NAMALWA (cell line): Measurements from ENCODE around the gene PLA2R1.

Source experiments
- DNase-seq: peaks from one replicate; pipeline ENCODE4 v3.0.0-alpha.2; 2015; ENCODE audit warnings: low spot score

Gene PLA2R1

DNA sequence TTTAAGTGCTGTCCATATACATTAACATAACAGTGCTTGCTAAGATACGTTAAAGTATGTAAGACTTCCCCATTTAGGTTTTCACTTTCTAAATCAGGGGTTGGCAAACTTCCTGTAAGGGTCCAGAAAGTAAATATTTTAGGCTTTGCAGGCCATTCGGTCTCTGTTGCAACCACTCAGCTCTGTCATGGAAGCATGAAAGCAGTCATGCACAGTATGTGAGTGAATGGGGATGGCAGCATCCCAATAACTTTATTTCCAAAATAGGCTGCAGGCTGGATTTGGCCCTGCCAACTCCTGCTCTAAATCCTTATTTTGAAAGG, 128.7 kb downstream of the PLA2R1 start:
- DNase-seq = peak; percentile 76

- DNase-seq = peak; percentile 19
These were observed 129.2 kb downstream of the PLA2R1 start for GRCh38 chr2:159933040-159933726.

- no peak for DNase-seq
These were observed 135.7 kb downstream of the PLA2R1 start for GRCh38 chr2:159926695-159927094.

DNA sequence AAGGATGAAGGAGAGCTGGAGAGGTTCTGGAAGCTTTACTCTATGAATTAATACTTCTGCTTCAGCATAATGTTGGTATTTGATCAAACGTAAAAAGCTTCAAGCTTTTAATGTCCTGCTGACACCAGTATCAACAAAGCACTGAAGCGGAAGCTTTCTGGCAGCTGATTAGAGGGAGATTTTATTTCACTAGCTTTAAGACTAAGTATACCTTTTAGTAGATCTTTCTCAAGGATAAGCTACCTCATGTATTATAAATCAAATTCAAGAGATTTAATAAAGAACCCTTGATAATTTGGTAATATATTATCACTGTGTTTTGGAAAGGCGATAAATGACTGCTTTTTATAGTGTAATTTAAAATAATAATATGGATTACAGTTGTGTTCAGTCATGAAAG, 136.4 kb downstream of the PLA2R1 start:
- DNase-seq = no peak

DNA sequence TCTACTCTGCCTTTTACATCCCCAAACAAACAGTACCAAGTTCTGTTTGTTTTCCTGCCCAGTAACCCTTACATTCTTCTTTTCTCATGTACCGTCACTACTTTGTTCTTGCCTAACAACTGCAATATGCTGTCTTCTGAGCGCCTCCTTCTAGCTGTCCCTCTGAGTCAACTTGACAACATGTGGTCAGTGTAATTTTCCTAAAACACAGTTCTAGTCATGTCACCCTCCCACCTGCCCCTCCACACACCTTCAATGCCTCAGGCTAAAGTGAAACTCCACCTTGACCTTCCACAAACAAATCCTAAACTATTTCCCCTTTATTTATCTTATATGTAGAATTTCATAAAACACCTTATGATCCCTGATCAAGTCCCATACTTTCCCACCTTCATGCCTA, 139.9 kb downstream of the PLA2R1 start:
- DNase-seq = no peak

GRCh38 chr2:159921752-159922404, 140.5 kb downstream of the PLA2R1 start:
- peak; percentile 83 for DNase-seq

- DNase-seq = no peak
These were observed 145.9 kb downstream of the PLA2R1 start for GRCh38 chr2:159916511-159916910.

DNA sequence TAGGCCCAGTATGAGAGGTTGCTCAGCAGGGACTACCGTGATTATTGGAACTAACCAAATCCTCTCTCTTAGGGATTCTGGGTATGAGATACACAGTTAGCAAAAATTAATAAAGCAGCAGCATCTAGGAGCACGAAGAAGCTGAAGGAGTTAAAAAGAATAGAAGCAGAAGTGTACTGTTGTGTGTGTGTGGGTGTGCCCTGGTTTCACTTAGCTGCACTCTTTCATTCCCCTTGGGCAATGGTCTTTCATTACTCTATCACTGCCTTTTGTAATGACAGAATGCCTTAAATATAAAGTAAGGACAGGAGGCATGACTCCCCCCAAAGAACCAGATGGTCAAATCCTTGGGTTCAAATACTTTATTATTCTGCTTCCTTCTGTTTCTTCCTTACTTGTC, 148.5 kb downstream of the PLA2R1 start:
- no peak for DNase-seq

- DNase-seq = no peak
These were observed 149.8 kb downstream of the PLA2R1 start for GRCh38 chr2:159912580-159912979.

DNA sequence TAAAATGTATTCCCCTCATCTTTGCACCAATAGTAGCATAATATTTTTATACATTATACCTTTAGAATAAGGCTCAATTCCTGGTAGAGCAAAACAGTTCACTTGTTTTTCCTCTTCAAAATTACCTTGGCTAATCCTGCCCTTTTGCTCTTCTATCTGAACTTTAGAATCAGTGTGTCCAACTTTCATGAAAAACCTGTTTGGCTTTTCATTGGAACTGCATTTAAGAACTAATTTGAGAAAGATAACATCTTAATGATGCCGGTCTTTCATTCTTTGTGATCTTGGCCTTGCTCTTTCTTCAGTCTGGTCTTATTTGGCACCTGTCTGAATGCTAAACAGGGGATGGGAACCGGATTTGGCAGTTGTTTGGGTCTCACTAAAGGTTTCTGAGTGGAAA, 151.5 kb downstream of the PLA2R1 start:
- DNase-seq = no peak

DNA sequence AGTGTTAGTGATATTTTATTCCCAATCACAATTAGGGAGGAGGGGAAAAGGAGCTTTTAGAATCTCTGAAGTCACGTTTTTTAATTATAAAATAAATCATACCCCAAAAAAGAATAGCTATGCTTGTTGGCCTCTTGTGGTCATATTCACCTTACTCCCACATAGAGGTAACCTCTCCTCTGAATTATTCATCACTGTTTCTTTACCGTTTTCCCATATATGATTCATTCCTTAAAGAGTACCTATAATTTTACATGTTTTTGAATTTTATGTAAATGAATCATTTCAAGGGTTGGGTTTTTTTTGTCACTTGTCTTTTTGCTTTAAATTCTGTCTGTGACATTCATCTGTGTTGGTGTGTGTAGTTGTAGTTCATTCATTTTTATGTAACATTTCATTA, 153.8 kb downstream of the PLA2R1 start:
- DNase-seq = no peak

GRCh38 chr2:159907909-159908308, 154.5 kb downstream of the PLA2R1 start:
- DNase-seq = no peak

GRCh38 chr2:159905926-159906714, 156.3 kb downstream of the PLA2R1 start:
- no peak for DNase-seq

GRCh38 chr2:159904959-159905305, 157.5 kb downstream of the PLA2R1 start:
- no peak for DNase-seq

DNA sequence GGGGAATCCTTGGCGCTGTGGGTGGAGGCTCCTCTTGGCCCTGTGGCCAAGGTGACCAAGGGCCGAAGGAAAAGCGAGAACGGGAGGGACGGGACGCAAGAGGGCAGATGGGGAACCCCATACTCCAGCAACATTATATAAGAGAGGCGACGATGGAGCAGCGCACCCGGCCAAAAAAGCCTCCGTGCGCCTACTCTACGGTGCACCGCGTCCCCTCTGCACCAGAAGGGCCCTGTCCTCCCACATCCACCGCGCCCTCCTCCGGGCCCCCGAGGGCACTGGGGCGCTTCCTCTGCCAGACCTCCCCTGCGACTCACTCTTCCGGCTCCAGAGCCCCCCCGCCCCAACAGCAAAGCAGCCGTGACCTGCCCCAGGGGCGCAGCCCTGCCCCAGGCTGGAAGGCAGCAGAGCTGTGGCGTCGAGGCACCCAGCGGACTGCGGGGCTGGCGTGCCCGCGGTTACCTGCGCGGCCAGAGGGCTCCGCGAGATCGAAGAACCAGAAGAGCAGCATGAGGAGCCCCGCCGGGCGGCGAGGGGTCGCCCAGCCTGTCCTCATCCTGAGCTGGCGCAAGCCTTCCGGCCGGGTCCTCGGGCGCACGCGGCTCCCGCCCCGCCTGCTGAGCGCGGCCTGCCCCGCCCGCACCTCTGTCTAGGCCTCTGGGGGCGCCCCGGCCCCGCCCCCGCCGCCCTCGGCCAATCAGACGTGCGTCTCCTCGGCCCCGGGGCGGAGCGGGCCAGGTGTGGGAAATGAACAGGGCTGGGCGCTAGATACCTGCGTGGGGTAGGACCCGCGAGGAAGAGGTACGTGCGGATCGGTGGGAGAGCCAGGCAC, 158.1 kb downstream of the PLA2R1 start, which contains the start of gene LY75:
LY75 (minus strand) TSS at position 630 of the 832 bp plus-strand sequence.
- DNase-seq = peak; percentile 86

DNA sequence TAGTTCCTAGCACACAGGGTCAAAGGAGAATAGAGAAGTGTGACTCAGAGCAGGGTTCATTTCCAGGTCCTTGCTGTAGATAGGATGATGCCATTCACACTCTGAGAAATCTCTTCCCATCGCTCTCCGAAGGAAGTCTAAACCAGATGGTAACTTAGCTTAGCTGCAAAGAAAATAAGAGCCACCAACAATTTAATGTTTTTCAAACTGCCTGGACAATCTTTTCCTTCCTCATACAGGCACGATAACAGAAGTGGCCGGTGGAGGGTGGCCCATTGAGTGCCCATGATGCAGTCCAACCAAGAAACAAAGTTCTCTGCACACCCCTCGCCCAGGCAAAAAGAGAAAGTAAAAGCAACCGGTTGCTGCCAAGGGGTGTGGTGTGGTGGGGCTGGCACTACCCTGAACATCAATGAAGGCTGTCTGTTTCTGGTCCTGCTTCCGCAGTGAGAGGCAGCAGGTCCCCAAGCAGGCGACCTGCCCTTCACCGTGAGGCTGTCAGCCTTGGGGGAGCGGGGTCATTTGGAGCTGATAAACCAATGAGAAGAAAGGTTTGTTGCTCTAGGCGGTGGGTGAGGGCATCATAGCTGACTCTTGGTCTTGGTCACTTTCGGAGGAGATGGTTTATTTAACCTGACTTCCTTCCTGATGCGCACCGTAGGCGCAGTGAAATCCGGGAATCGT, 158.8 kb downstream of the PLA2R1 start:
- DNase-seq = peak; percentile 59

GRCh38 chr2:159902722-159903121, 159.7 kb downstream of the PLA2R1 start:
- DNase-seq = no peak

- DNase-seq = no peak
These were observed 162.1 kb downstream of the PLA2R1 start for GRCh38 chr2:159900343-159900742.

GRCh38 chr2:159898441-159898840, 164.0 kb downstream of the PLA2R1 start:
- no peak for DNase-seq

GRCh38 chr2:159897720-159898119, 164.7 kb downstream of the PLA2R1 start:
- DNase-seq = no peak

- DNase-seq = no peak
These were observed 165.3 kb downstream of the PLA2R1 start for GRCh38 chr2:159897081-159897480.
